Heart right ventricle (tissue), 16 donors: Measurements from ENCODE around the gene IL16. TPM values are rescaled to one million over a fixed set of nuclear protein-coding genes. Genes with fewer than 3 reads are reported as not detected.

Experiments used
- ATAC-seq, 8 donors: fragments of 200-7000 bp; cut with Tn5 transposase; one replicate each; pipeline ENCODE4 v1.9.1; 2020; ENCODE audit warnings: mild to moderate bottlenecking in 8 of 8, moderate library complexity in 8 of 8, moderate number of reproducible peaks in 1 of 8
- DNase-seq, 2 donors: peaks; one replicate each; pipeline ENCODE4 v3.0.0-alpha.2; 2020
- H3K27ac ChIP-seq, 10 donors: fragments of 200-600 bp; sonication (generic) in 2 of 10; one replicate each; pipeline versions ENCODE4 v1.5.0 to v1.8.0; 2020 to 2022; ENCODE audit warnings: mild to moderate bottlenecking in 3 of 10
- H3K27me3 ChIP-seq, 7 donors: fragments of 200-600 bp; one replicate each; pipeline ENCODE4 v1.8.0; 2021 to 2022; ENCODE audit warnings: mild to moderate bottlenecking in 2 of 7
- H3K36me3 ChIP-seq, 9 donors: fragments of 200-600 bp; sonication (generic) in 1 of 9; one replicate each; pipeline versions ENCODE4 v1.5.0 to v1.8.0; 2020 to 2022; ENCODE audit warnings: mild to moderate bottlenecking in 2 of 9
- H3K4me1 ChIP-seq, 9 donors: fragments of 200-600 bp; sonication (generic) in 1 of 9; one replicate each; pipeline versions ENCODE4 v1.5.0 to v1.8.0; 2020 to 2022; ENCODE audit warnings: mild to moderate bottlenecking in 4 of 9
- H3K4me3 ChIP-seq, 10 donors: fragments of 200-600 bp; sonication (generic) in 2 of 10; one replicate each; pipeline versions ENCODE4 v1.5.0 to v1.8.0; 2020 to 2022; ENCODE audit warnings: mild to moderate bottlenecking in 7 of 10, moderate library complexity in 2 of 10
- H3K9me3 ChIP-seq, 11 donors: fragments of 200-600 bp in 10 of 11; sonication (generic) in 2 of 11; one replicate each; pipeline versions ENCODE4 v1.5.0 to v1.8.0; 2013 to 2022; ENCODE audit warnings: mild to moderate bottlenecking in 2 of 11, control low read depth in 1 of 11, moderate library complexity in 1 of 11
- CTCF ChIP-seq, 9 donors: fragments of 200-600 bp; sonication (generic) in 2 of 9; IDR thresholded peaks; one replicate each; pipeline versions ENCODE4 v1.5.0 to v1.8.0; 2021 to 2022; ENCODE audit warnings: antibody characterized with exemption in 9 of 9, mild to moderate bottlenecking in 5 of 9, moderate library complexity in 1 of 9
- WGBS, 2 donors: extraction: QIAGEN DNeasy Blood & Tissue Kit; methylation state at CpG; one replicate each; pipeline ENCODE4 v1.1.7; 2013; ENCODE audit warnings: inconsistent platforms in 1 of 2; 5-methylcytosine and 5-hydroxymethylcytosine counted together
- intact Hi-C, 10 donors: fragments of 100-400 bp; cut with DNase I; formaldehyde crosslinking; loops; one replicate each; pipeline versions ENCODE4 v1.11.1 to v1.14.2; 2022
- polyA plus RNA-seq, 2 donors: library from polyadenylated mRNA; stranded (reverse); fragments of 200-250 nt; gene quantifications; one replicate each; pipeline ENCODE4 v1.2.3, GENCODE V29; 2013
- total RNA-seq, 10 donors: library from RNA; stranded (reverse); fragmentation: NEBNext Ultra II Directional in 3 of 10; extraction: Animal tissue kit (Norgen Biotek cat#: 25700) in 3 of 10; gene quantifications; one replicate each; pipeline versions ENCODE4 v1.2.1 to v1.2.4, GENCODE V29; 2021 to 2023
- donor health status: Arrhythmogenic right ventricular cardiomyopathy.
- donor health status: ischemic (EF 13 %, LVEDD 7.1; RV severe dilation, severe dysfunction).
- donor health status: healthy with polysubstance abuse.
- donor health status: DM: no; HTN: yes; CAD: no.
- donor health status: DM: no; HTN: no; CAD: no.
- donor health status: ischemic (EF 25% LVEDD 6.9; RV normal size, moderate dysfunction).
- donor health status: ischemic (EF 25% LVEDD 5.7; RV mildly dilated, moderate dysfunction).
- donor health status: healthy.
- donor health status: DM: yes; HTN: yes; CAD: no.
- donor health status: Ischemic cardiomyopathy.
- donor health status: ischemic (EF 35%, LVEDD 5.7; RV mildly dilated, moderate dysfunction).
- donor health status: nonischemic (EF 11% LVEDD 7.7; RV severe dilation, severe dysfunction).
- donor health status: DM: yes; HTN: yes; CAD: no.
- donor health status: PGD.
- donor health status: ischemic (EF 29% LVEDD 5.4; RV normal size, mild dysfunction).
- donor health status: nonischemic (EF 23%, LVEDD 6.1; RV moderate dilation, normal function).

Gene IL16
- total and polyA plus RNA-seq, 12 donors: 3.3 to 13.1 (median 4.2) TPM

DNA sequence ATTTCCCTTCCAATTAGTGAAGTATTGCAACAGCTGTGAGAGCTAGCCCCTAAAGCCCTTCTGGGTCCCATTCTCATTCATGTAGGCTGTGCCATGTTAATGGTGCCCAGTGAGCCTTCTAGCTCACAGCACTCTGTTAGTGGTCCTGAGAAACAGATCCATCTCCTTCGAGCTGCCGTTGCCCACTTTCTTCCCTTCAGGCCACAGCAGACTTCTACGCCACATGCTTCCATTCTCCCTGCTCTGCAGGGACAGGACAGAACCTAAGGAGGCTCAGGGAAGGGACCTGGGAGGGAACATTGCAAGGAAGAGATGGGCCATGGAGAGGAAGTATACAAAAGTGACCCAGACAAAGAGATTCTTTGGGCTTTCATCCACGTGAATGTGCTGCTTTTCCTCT, 139.0 kb downstream of the IL16 start:
- no peaks in the 10 kb centered on the region for H3K27me3 ChIP-seq
- intact Hi-C loops: loop anchor here in 3 of 10 donors (5.0 to 10.0 kb wide), 3 partner anchors 43 to 61 kb away; no protein-coding TSS in a partner anchor
- H3K27ac ChIP-seq: no peak overlapping the region
- H3K9me3 ChIP-seq: no peaks in the 10 kb centered on the region
- WGBS, 2 donors: 86 to 87% methylated on average over 4 of the region's 4 CpGs
- ATAC-seq (no peak), DNase-seq (no peak)
- peaks cover 0 to 32% (median 15%) of the 10 kb centered on the region in 9 donors for H3K4me1 ChIP-seq
- no peak for TF ChIP-seq CTCF (IDR thresholded peaks at IDR 0.05)
- H3K36me3 ChIP-seq: no peaks in the 10 kb centered on the region
- H3K4me3 ChIP-seq: no peak overlapping the region

GRCh38 chr15:81336568-81336967, 139.9 kb downstream of the IL16 start:
- H3K4me3 ChIP-seq: no peak overlapping the region
- TF ChIP-seq CTCF (IDR thresholded peaks at IDR 0.05): peak in 7 of 9 donors; percentile 6 to 41 (median 31)
- H3K4me1 ChIP-seq: peaks cover 0 to 28% (median 9%) of the 10 kb centered on the region in 9 donors
- H3K9me3 ChIP-seq: no peaks in the 10 kb centered on the region
- intact Hi-C loops: loop anchor here in 3 of 10 donors (5.0 to 10.0 kb wide), 3 partner anchors 44 to 62 kb away; no protein-coding TSS in a partner anchor
- 89% methylated on average over 4 of the region's 4 CpGs for WGBS, 2 donors
- ATAC-seq (no peak), DNase-seq (no peak)
- no peaks in the 10 kb centered on the region for H3K27me3 ChIP-seq
- no peak overlapping the region for H3K27ac ChIP-seq
- no peaks in the 10 kb centered on the region for H3K36me3 ChIP-seq

GRCh38 chr15:81337241-81337640, 140.6 kb downstream of the IL16 start:
- intact Hi-C loops: loop anchor here in 3 of 10 donors (5.0 to 10.0 kb wide), 3 partner anchors 45 to 62 kb away; no protein-coding TSS in a partner anchor
- Histone ChIP-seq H3K4me3 (no peak overlapping the region), H3K9me3 (no peaks in the 10 kb centered on the region), H3K27me3 (no peaks in the 10 kb centered on the region), H3K4me1 (peaks cover 0 to 28% (median 8%) of the 10 kb centered on the region in 9 donors), H3K36me3 (no peaks in the 10 kb centered on the region), H3K27ac (peak overlapping the region in 5 of 10 donors; percentile 17 to 64 (median 52))
- ATAC-seq (peak in 1 of 8 donors; percentile 8), DNase-seq (no peak)
- 80 to 84% methylated on average over 3 of the region's 3 CpGs for WGBS, 2 donors
- no peak for TF ChIP-seq CTCF (IDR thresholded peaks at IDR 0.05)

DNA sequence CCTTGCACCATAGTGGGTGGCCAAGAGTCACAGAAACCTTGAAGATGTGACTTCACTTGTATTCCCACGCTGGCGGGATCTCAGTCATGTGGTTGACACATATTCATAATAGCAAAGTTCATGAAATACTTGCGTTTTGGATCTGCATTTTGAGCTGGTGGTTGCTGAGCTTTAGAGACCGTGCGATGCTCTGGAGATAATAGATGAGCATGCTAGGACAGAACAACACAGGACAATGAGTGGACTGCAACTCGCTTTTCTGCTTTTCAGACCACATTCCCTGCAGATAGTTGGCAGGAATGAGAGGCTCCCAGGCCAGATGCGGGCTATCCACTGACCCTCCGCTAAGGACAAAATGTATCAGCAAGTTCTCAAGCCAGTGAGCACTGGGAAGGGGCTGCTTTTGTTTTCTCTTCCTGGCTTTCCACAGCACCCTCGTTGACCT, 141.1 kb downstream of the IL16 start:
- H3K4me1 ChIP-seq: peaks cover 0 to 28% (median 8%) of the 10 kb centered on the region in 9 donors
- intact Hi-C loops: loop anchor here in 3 of 10 donors (5.0 to 10.0 kb wide), 3 partner anchors 45 to 63 kb away; no protein-coding TSS in a partner anchor
- no peaks in the 10 kb centered on the region for H3K27me3 ChIP-seq
- TF ChIP-seq CTCF (IDR thresholded peaks at IDR 0.05): no peak
- no peaks in the 10 kb centered on the region for H3K9me3 ChIP-seq
- no peak overlapping the region for H3K4me3 ChIP-seq
- DNase-seq: no peak
- peak overlapping the region in 8 of 10 donors; percentile 9 to 71 (median 54) for H3K27ac ChIP-seq
- H3K36me3 ChIP-seq: no peaks in the 10 kb centered on the region
- ATAC-seq: peak in 6 of 8 donors; percentile 3 to 50 (median 25)
- 63 to 64% methylated on average over 9 of the region's 9 CpGs for WGBS, 2 donors
